Loucy (cell line): ENCODE results near the gene SIK3.

Experiments used
- CTCF ChIP-seq: fragments of 200-600 bp; sonication (generic); conservative IDR thresholded peaks from 2 replicates; pipeline ENCODE4 v1.5.1; 2014; ENCODE audit warnings: mild to moderate bottlenecking, antibody characterized with exemption, low read length
- EZH2phosphoT487 ChIP-seq: fragments of 200-600 bp; IDR thresholded peaks from 2 replicates; pipeline ENCODE4 v1.6.1; 2018; ENCODE audit warnings: antibody characterized with exemption, mild to moderate bottlenecking, moderate library complexity, borderline replicate concordance

GRCh38 chr11:117068303-117068860 is 29.8 kb downstream of the SIK3 start:
- TF ChIP-seq CTCF (no peak), EZH2phosphoT487 (no peak)
